Muscle of back (tissue), 11 donors: Measurements from ENCODE around the gene WASF2. TPM values are rescaled to one million over a fixed set of nuclear protein-coding genes. Genes with fewer than 3 reads are reported as not detected.

Experiments used
- DNase-seq, 3 donors: peaks; one replicate each; pipeline versions ENCODE4 v3.0.0 to v3.0.0-alpha.2; 2013
- polyA plus RNA-seq, 10 donors: library from polyadenylated mRNA; unstranded; fragments of 120-200 nt; gene quantifications; one replicate each; pipeline ENCODE4 v1.2.1, GENCODE V29; 2013; ENCODE audit not compliant: insufficient read length in 10 of 10

The WASF2 gene
- polyA plus RNA-seq, 10 donors: 66.0 to 92.2 (median 84.3) TPM

DNA sequence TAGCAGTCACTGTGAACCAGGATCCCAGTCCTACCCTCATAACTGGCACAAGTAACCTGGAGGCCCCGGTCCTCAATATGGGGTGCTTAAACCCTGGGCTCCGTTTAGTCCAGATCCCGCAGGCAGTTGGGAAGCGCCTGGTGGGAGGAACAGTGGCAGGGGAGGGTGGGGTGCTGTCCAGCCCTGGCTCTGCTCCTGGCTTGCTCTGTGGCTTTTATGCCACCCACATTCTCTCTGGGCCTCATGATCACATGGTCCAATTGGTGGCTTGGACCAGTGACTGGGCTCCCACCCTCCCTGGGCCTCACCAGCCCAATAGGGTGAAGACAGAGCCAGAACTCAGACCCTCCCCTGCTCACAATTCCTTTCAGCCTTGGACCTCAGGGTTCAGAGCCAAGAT is 109.7 kb downstream of the WASF2 start:
- no peak for DNase-seq

DNA sequence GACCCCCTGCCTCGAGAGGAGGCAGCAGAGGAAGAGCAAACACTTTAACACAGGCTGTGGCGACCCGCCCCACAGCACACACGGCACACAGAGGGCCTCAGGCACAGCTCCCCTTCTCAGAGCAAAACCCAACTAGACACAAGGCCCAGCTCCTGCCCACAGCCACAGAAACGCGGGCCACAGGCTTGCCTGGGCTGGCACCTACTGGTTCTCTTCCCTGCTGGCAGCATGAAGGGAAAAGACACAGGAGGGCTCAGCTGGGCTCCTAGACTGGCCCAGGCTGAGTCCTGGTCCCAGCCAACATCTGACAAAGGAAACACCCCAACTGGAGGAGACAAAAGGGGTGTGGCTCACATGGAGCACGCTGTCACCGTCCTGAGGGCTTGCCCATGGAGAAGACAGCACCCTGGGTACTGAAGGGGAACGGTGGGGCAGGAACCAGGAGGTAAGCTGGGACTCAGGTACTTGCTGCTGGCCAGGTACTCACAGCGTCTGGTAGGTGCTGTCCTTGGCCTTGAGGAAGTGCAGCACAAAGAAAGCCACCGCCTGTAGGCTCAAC is 110.3 kb downstream of the WASF2 start:
- no peak for DNase-seq

DNA sequence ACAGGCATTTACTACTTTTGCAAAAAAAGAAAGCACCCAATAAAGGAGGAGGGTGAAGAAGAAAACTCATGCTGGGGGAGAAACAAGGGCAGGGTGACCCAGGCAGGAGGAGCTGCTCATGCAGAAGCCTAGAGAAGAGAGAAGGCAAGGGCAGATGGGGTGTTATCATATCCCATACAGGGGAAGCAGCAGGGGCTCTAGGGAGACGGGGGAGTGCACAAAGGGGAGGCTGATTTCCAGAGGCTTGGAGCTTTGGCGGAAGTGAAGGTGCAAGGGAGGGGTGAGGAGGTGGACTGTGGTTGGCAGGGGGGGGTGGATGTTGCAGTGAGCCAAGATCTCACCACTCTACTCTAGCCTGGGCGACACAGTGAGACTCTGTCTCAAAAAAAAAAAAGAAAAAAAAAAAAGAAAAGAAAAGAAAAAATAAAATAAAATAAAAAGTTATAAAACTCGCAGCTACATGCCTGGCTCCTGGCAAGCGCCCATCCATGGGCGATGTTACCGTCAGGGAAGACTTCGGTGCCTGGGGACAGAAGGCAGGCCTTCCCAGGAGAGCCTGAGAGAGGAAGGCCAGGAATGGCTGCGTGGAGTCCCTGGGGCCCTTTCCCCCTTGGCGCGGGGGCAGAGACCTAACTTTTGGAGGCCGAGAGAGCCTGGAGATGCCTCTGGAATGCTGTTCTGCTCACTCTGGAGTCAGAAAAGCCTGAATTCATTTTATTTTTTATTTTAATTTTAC is 112.0 kb downstream of the WASF2 start:
- no peak for DNase-seq

DNA sequence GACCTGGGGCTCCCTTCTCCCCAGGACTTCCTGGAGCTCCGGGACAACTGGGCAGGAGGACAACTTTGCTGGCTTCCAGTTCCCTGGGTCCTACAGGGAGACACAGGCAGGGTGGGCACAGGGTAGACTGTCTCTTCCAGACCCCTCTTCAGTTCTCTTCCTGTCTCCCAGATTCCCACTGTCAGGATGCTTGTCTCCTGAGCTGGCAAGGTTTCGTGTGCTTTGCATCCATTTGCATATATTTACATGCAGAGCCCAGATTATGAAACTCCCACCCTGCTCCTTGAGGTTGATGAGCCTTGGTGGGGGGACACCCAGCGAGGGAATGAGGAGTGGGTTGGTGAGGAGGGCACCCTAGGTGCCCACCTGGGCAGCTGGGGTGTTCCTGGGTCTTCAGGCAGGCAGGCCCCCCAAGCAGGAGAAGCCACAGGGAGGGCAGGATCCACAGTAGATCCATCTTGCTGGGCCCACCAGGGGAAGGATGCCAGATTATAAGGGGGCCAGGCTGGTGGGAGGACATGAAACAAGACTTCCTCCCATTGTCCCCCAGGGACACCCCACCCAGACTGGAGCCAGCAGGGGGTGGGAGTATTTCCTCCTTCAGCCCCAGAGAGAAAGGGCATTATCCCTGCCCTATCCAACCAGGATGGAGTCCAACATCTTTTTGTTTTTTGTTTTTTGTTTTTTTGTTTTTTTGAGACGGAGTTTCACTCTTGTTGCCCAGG is 115.4 kb downstream of the WASF2 start, which contains the start of gene FCN3:
TSS of gene FCN3 (minus strand) at position 463 of the 725 bp plus-strand sequence. CDS start at position 457, 6 bp downstream.
- DNase-seq: no peak

DNA sequence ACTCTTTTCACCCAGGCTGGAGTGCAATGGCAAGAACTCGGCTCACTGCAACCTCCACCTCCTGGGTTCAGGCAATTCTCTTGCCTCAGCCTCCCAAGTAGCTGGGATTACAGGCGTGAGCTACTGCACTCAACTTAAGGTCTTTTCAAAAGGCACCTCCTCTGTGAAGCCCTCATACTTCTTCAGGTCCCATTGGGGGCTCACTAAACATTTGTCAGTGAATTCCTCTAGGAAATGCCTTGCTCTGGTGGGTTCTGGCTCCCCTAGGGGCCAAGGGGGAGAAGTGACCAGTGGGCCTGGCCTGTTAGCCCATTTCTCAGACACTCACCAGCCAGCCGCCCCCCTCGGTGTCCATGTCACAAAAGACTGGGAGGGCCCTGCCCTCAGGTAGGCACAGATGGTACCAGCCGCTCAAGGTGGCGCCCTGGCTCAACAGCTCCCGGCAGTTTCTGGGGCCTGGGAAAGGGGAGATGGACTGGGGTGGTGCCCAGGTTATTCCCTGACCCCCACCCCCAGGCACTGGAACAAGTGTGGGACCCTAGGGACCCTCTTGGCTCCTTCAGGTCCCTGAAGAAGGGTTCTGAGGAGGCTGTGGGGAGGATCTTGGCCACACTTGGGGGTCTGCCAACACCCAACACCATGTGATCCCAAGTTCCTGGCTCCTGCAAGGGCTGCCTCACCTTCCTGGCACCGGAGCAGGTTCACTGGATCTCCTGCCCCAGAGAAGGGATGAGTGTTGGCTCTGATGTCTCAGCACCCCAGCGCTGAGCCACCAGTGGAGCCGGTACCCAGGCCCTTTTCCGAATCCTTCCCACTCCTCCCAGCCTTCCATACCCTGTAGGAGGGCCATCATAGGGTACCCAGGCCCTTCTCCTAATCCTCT is 116.9 kb downstream of the WASF2 start:
- DNase-seq: no peak

DNA sequence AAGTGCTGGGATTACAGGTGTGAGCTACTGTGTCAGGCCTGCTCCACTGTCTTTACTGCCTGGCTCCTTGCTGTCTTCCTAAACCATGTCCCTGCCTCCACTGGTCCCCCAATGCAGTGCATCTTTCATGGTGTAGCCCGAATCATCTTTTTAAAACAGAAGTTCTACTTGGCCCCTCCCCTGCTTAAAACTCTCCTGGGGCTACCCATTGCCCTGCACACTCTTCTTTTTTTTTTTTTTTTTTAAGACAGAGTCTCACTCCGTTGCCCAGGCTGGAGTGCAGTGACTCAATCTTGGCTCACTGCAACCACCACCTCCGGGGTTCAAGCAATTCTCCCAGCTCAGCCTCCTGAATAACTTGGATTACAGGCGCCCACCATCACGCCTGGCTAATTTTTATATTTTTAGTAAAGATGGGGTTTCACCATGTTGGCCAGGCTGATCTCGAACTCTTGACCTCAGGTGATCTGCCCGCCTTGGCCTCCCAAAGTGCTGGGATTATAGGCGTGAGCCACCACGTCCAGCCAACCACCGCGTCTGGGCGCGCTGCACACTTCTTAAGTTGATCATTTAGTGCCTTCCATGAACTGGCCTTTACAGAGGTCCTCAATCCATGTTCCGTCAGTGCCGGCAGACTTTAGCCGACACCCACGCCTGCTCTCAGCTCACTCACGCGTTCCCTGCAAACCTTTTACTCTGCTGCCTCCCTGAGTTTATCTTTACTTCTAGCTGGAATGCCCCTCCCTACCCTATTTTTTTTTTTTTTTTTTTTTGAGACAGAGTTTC is 117.8 kb downstream of the WASF2 start:
- no peak for DNase-seq

DNA sequence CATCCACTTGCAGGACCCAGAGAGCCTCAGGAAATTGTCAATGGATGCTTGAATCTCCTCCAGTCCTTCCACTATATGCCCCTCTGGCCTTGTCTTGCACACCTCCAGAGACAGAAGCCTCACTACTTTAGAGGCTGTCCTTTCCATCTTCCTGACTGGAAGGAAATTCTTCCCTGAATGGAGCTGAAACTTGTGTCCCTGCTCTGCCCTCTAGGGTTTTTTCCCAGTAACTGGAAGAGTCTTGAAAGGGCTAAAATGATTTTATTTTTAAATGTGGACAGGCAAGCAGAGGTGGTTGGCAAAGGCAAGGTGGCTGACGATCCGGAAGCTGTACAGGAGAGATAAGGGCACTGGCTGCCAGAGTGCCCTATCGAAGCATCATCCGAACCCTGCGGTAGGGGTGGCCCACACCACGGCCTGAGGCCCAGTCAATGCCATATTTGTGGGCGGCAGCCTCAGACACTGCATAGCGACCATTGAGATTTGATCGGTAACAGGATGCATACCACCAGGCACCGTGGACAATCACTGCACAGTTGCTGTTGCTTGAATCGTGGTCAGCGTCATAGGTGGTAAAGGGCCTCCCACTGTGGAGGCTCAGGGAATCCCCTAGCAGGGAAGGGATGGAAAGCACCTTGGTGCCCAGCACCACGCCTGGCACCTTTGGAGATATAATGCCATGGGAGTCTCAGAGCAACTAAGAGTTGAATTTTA is 120.9 kb downstream of the WASF2 start:
- DNase-seq: no peak

DNA sequence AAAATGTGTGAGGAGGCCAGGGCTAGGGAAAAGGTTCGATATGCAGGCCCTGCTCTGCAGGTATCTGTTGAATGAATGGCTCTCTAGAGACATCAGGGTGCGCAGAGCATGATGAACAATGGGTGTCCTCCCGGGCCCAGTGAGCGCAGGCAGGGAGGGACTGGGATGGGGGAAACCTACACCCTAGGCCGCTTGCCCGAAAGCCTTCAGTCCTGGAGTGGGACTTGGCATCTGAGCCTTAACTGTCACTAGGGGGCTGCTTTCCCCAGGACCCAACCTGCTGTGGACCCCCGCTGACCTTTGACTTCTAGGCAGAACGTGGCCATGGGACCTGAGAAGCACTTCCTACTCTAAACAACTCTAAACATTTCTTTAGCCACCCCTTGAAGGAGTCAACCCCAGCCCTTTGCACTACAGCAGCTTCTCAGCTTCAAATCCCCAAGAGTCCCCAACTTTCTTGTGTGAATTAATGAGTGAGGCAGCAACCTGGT is 122.8 kb downstream of the WASF2 start:
- no peak for DNase-seq

DNA sequence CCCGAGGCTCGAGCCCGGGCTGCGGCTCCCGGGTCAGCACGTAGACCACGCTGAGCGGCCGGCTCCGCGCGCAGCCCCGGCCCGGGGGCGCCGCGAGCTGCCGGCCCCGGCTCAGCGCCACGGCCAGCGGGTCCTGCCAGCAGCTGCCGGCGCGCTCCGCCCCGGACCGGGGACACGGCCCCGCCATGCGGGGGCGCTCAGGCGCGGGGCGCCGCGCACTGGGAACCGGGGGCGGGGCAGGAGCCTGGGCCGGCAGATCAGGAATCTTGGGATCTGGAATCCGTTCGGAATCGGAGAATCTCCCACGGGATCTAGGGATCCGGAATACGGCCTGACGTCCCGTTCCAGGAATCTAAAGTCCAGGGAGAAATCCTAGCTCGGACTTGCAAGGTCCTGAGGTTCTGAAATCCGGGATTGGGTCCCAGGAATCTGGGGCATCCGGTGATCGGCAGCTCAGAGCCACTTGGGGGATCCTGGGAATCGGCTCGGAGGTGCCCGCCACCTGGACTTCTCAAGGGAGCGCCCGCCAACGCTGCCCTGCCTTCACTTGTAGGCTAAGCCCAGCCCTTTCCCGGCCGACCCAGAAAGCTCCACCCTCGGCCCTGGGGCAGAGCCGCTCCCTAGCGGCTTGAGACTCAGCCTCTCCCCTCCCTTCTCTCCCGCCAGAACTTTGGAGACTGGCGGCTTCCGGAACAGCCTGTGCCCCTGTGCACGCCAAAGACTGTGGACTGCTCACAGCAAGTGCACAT is 123.4 kb downstream of the WASF2 start, which contains the start of gene MAP3K6:
TSS of gene MAP3K6 (minus strand) at position 551 of the 749 bp plus-strand sequence. CDS start at position 187, 364 bp downstream.
- peak; percentile 59 to 86 (median 71) for DNase-seq

DNA sequence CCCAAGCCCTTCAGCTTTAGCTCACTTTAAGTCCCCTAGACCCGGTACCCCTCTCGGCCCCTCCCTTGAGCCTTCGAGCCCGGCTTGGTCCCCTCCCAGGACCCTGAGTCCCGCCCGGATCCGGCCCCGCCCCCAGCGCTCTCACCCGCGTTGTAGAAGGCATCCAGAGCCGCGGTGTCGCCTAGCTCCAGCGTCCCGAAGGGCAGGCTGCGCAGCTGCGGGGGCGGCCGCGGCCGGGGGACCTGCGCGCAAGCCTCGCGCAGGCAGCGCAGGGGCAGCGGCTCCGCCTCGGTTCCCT is 123.9 kb downstream of the WASF2 start:
- DNase-seq: peak; percentile 71 to 92 (median 76)

DNA sequence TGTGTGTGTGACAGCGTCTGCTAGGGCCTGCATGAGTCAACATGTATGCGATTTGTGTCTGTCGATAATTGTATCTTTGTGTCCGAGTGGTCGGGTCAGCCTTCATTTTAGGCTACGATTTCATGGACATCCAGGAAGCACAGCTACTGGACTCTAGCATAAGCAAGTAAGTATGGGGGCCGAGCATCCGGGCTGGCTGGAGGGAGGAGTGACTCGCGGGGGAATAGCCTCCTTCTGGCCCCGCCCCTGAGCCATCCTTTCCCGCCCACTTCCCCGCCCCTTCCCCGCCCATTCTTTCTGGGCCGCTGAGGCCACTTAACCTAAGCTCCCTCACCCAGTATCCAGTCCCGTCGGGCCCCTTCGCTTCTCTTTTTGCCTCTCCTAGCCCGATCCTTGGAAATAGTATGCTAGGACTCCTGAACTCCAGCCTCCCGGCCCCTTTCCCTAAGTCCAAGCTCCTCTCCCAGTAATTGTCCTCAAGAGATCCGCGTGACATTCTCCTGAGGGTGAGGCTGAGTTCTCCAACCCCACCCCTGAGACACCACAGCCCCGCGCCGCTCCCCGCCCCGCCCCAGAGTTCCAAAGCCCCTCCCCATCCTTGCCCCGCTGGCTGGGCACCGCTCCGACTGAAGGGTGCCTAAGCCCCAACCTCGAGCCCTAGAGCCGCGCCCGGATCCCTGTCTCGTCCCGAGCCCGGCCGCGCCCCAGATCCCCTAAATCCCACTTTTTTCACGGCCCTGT is 124.4 kb downstream of the WASF2 start:
- DNase-seq: peak; percentile 86 to 94 (median 90)

DNA sequence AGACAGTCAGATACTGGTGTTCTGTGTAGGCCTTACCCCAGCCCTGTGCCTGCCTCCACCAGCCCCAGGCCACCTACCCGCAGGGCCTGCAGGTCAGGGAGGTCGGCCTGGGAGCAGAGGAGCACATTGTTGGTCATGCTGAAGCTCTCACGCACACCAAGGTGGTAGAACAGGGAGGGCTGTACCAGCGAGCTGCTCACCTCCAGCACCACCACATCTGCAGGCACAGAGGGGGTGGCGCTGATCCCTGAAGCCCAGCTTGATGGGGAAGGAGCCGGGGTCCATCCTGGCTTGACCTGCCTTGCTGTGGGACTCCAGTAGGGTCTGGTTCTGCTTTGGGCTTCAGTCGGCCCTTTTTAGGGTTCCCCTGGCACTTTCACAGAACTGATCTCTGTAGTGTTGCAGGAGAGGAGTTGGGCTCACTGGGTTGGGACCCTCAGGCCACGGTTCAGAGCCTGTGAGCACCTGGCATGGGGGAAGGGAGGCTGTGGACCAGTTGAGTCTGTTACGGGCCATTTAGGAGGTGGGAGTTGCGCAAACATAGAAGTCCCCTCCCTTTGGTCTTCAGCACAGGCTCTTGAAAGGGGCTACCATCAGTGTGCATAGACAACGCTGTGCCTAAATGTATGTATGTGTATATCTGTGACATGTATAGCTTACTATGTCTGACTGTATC is 125.1 kb downstream of the WASF2 start:
- DNase-seq: no peak

DNA sequence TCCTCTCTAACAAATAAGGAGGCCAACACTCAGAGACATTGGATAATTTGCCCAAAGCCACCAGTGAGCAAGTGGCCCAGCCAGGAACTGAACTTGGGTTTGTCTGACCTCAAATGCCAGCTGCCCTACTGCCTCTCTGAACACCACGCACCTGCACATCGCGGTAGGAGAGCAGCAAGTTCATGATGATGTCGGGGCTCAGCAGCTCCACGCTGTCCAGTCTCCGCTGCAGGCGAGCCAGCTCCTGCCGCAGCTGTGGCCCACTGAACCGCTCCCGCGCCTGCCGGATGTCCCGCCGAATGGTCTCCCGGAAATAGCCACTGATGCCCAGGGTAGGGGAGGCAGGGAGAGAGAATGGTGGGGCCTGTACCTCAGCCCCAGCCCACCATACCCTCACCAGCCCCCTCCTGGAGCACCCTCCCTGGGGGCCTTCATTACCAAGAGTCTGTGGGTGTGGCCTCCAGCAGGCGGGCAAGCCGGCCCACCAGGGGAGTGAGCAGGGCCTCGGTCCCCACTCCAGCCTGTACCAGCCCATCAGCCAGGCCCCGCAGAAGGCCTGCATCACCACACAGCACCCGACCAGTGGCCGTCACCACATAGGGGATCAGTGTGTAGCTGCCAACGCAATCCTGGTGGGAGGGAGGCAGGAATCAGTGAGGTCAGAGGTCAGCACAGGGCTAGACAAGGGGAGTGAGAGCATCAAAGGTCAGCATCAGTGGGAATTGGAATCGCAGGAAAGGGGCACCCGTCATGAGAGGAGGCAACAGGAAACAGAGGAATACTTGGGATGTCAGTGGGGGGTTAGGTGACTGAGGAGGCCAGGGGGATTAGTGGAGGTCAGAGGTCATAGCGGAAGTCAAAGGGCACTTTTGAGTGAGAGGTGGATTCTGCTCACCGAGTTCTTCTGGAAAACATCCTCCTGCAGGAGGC is 125.9 kb downstream of the WASF2 start:
- DNase-seq: no peak

DNA sequence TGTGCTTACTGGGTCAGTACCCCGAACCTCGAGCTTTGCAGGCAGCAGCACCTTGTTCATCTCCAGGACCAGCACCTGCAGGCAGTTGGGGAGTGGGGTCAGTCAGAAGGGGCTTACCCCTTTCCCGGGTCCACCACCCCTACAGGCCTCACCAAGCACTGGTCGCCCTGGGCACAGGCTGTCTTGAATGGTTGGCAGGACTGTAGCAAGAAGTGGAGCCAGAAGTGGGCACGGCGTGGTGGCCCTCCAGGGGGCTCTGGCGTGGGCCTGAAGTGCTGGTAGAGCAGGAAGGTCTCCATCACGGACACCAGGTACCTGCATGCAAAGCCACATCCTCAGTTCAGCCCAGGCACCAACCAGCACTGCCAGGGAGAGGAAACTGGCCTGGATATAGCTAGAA is 128.4 kb downstream of the WASF2 start:
- DNase-seq: no peak

DNA sequence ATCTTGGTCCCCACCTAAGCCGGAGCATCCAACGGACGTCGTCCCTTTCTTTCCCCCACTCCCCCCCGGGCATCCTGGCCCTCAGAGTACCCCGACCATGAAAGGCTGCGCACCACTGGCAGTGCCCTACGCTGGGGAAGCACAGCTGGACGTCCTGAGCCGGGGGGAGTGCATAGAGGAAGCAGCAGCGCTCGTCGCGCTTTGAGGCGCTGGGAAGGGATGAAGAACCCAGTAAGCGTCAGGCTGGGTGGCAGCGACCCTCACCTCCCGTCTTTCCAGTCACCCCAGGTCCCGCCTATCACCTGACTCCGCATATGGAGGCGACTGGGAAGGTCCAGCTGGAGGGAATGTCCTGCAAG is 128.9 kb downstream of the WASF2 start:
- DNase-seq: no peak

DNA sequence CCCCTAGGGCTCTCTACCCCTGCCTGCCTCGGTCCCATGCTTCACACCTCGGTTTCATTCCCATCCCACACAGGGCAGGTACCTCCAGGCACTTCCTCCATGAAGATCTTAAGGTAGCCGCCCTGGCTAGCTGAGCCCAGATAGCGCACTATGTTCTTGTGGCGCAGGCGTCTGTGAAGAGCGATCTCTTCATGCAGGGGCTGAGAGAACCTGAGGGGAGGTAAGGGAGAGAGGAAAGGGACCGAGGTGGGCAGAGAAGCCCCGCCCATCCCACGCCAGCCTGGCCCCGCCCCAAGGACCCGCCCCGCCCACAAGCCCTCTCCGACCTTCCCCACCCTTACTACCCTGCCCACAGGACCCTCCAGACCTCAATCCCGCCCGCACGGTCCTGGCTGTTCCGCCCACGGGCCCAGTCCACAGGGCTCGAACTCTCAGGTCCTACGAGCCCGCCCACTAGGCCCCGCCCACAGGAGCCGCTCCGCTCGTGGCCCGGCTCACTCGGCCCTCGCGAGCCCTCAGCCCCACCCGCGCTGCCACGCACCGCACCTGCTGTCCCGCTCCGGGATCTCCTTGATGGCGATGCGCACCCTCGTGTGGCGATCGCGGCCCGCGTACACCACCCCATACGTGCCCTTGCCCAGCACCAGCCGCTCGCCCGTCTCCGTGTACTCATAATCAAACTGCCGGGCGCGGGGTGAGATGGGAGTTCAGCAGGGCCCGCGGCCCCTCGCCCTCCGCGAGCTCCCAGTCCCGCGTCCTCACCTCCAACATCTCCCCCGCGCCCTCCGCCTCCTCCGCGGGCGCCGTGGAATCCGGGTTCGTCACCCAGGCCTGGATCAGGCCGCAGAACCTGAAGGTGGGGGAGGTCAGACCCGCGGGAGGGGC is 129.6 kb downstream of the WASF2 start:
- no peak for DNase-seq
